Fibroblast of lung (primary cell): ENCODE measurements around the gene RABGAP1. TPM values are rescaled to one million over a fixed set of nuclear protein-coding genes. Genes with fewer than 3 reads are reported as not detected.

Experiments
- DNase-seq, 2 donors: peaks; one replicate each; pipeline versions ENCODE4 v3.0.0 to v3.0.0-alpha.2; 2010; ENCODE audit warnings: low read depth in 2 of 2
- H2AFZ ChIP-seq: 2 replicates; pipeline ENCODE4 v1.5.1; 2012; ENCODE audit warnings: low read length, control low read depth, inconsistent platforms
- H3K27ac ChIP-seq: 2 replicates; pipeline ENCODE4 v1.5.1; 2011; ENCODE audit warnings: low read length, control low read depth; ENCODE audit not compliant: insufficient read depth
- H3K27me3 ChIP-seq: 2 replicates; pipeline ENCODE4 v1.5.1; 2011; ENCODE audit warnings: mild to moderate bottlenecking, low read length; ENCODE audit not compliant: control insufficient read depth, insufficient read depth
- H3K36me3 ChIP-seq: 2 replicates; pipeline ENCODE4 v1.5.1; 2011; ENCODE audit warnings: low read length; ENCODE audit not compliant: control insufficient read depth, insufficient read depth
- H3K4me1 ChIP-seq: 2 replicates; pipeline ENCODE4 v1.5.1; 2011; ENCODE audit warnings: low read length; ENCODE audit not compliant: control insufficient read depth, insufficient read depth; ENCODE audit errors: extremely low read depth
- H3K4me2 ChIP-seq: 2 replicates; pipeline ENCODE4 v1.5.1; 2011; ENCODE audit warnings: low read length, control low read depth; ENCODE audit not compliant: insufficient read depth; ENCODE audit errors: extremely low read depth
- H3K4me3 ChIP-seq, 4 experiments: fragments of 200-600 bp in 1 of 4; sonication (generic) in 1 of 4; replicated peaks in 1 of 4; 2 replicates each; pipeline ENCODE4 v1.5.1; 2011 to 2016; ENCODE audit warnings: low read length in 4 of 4, low read depth in 3 of 4, mild to moderate bottlenecking in 3 of 4, control low read depth in 2 of 4, inconsistent platforms in 1 of 4, mixed read lengths in 1 of 4; ENCODE audit not compliant: insufficient read depth in 1 of 4; ENCODE audit errors: control extremely low read depth in 1 of 4
- H3K79me2 ChIP-seq: 2 replicates; pipeline ENCODE4 v1.5.1; 2012; ENCODE audit warnings: mild to moderate bottlenecking, low read length, inconsistent platforms; ENCODE audit not compliant: control insufficient read depth, insufficient read depth
- H3K9ac ChIP-seq: 2 replicates; pipeline ENCODE4 v1.5.1; 2011; ENCODE audit warnings: mild to moderate bottlenecking, low read length, control low read depth; ENCODE audit not compliant: insufficient read depth
- H3K9me3 ChIP-seq: 2 replicates; pipeline ENCODE4 v1.5.1; 2012; ENCODE audit warnings: low read depth, low read length; ENCODE audit not compliant: control insufficient read depth, insufficient read depth
- H4K20me1 ChIP-seq: 2 replicates; pipeline ENCODE4 v1.5.1; 2011; ENCODE audit warnings: low read length; ENCODE audit not compliant: control insufficient read depth, insufficient read depth; ENCODE audit errors: extremely low read depth
- EZH2 ChIP-seq: IDR thresholded peaks from 2 replicates; pipeline ENCODE4 v1.5.1; 2012; ENCODE audit warnings: low read length, control low read depth, mild to moderate bottlenecking; ENCODE audit errors: missing control alignments
- polyA plus RNA-seq, 2 donors: library from polyadenylated mRNA; depleted of rRNA in 1 of 2; stranded (reverse) in 1 of 2; unstranded in 1 of 2; fragments of >200 nt; gene quantifications; 2 replicates each; pipeline ENCODE4 v1.2.1, GENCODE V29; 2011 to 2012; ENCODE audit warnings: missing spikeins in 1 of 2
- total RNA-seq: library from RNA; depleted of rRNA; stranded (reverse); fragments of >200 nt; gene quantifications from 2 replicates; pipeline ENCODE4 v1.2.1, GENCODE V29; 2014
- TF ChIP-seq, protein P1 (sequence below), 2 donors: IDR thresholded peaks in 1 of 2; conservative IDR thresholded peaks in 1 of 2; 1 replicate in 1 of 2; 2 replicates in 1 of 2; pipeline ENCODE4 v1.5.1; 2011 to 2012; ENCODE audit warnings: low read length in 2 of 2, control low read depth in 1 of 2, inconsistent platforms in 1 of 2, low read depth in 1 of 2, mild to moderate bottlenecking in 1 of 2

The RABGAP1 gene
- total and polyA plus RNA-seq, 2 donors (not counting 1 experiment from before 2014, with no cell fraction given): 47.6 to 58.6 TPM

DNA sequence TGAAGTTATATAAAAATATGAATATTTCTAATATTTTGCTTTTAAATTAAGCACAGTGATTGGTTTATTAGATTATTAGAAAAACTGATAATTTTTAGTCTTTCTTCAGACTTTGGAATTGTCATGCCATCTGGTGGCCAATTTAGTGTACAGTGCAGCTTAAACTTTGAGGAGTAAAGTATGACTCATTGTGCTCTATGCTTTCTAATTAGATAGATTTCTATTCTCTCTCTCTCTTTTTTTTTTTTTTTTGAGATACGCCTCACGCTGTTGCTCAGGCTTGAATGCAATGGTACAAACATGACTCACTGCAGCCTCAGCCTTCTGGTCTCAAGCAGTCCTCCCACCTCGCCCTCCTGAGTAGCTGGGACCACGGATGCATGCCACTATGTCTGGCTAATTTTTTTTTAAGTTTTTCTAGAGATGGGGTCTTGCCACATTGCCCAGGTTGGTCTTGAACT lies 50.6 kb downstream of the RABGAP1 start:
- TF ChIP-seq, protein P1, sequence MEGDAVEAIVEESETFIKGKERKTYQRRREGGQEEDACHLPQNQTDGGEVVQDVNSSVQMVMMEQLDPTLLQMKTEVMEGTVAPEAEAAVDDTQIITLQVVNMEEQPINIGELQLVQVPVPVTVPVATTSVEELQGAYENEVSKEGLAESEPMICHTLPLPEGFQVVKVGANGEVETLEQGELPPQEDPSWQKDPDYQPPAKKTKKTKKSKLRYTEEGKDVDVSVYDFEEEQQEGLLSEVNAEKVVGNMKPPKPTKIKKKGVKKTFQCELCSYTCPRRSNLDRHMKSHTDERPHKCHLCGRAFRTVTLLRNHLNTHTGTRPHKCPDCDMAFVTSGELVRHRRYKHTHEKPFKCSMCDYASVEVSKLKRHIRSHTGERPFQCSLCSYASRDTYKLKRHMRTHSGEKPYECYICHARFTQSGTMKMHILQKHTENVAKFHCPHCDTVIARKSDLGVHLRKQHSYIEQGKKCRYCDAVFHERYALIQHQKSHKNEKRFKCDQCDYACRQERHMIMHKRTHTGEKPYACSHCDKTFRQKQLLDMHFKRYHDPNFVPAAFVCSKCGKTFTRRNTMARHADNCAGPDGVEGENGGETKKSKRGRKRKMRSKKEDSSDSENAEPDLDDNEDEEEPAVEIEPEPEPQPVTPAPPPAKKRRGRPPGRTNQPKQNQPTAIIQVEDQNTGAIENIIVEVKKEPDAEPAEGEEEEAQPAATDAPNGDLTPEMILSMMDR (conservative IDR thresholded peaks at IDR 0.05 in 1 of 2, IDR thresholded peaks at IDR 0.05 in 1 of 2; ENCODE audit: low read depth in 1 of 2, low read length in 2 of 2): peak; percentile 61 to 72
- TF ChIP-seq EZH2: no peak
- Histone ChIP-seq H3K27ac (peak overlapping the region; percentile 52), H3K4me2 (no peak overlapping the region), H4K20me1 (no peaks in the 10 kb centered on the region), H2AFZ (no peak overlapping the region), H3K4me3 (no peak overlapping the region), H3K36me3 (no peaks in the 10 kb centered on the region), H3K79me2 (no peaks in the 10 kb centered on the region), H3K4me1 (no peaks in the 10 kb centered on the region), H3K27me3 (no peaks in the 10 kb centered on the region), H3K9ac (no peak overlapping the region), H3K9me3 (no peaks in the 10 kb centered on the region)
- peak; percentile 92 to 93 for DNase-seq

- Histone ChIP-seq H3K9me3 (no peaks in the 10 kb centered on the region), H3K4me1 (no peaks in the 10 kb centered on the region), H3K27ac (no peak overlapping the region), H3K27me3 (no peaks in the 10 kb centered on the region), H3K4me3 (no peak overlapping the region), H3K79me2 (no peaks in the 10 kb centered on the region), H3K4me2 (no peak overlapping the region), H3K36me3 (no peaks in the 10 kb centered on the region), H2AFZ (no peak overlapping the region), H3K9ac (no peak overlapping the region), H4K20me1 (no peaks in the 10 kb centered on the region)
- DNase-seq: no peak
- TF ChIP-seq, protein P1 (conservative IDR thresholded peaks at IDR 0.05 in 1 of 2, IDR thresholded peaks at IDR 0.05 in 1 of 2; ENCODE audit: low read depth in 1 of 2, low read length in 2 of 2): no peak
- TF ChIP-seq EZH2: no peak
Observed at GRCh38 chr9:122996586-122996985, 55.8 kb downstream of the RABGAP1 start.

DNA sequence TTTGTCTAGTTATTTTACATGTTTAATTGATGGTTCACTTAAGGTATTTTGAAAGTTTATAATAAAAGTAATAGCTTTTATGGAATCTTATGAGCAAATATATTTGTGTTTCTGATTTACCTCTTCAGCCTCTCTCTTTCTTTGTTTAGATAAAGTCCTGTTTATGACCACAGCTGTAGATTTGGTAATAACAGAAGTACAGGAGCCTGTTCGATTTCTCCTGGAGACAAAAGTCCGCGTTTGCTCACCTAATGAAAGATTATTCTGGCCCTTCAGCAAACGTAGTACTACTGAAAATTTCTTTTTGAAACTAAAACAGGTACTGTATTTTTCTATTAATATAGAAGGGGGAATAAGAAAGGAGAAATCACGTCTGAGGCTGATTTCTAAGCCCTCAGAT lies 57.6 kb downstream of the RABGAP1 start:
- Histone ChIP-seq H3K9ac (no peak overlapping the region), H3K27me3 (no peaks in the 10 kb centered on the region), H3K4me1 (peaks cover 4% of the 10 kb centered on the region), H3K27ac (no peak overlapping the region), H3K79me2 (no peaks in the 10 kb centered on the region), H2AFZ (no peak overlapping the region), H3K4me3 (no peak overlapping the region), H3K4me2 (no peak overlapping the region), H4K20me1 (no peaks in the 10 kb centered on the region), H3K36me3 (no peaks in the 10 kb centered on the region), H3K9me3 (no peaks in the 10 kb centered on the region)
- no peak for TF ChIP-seq EZH2
- TF ChIP-seq, protein P1 (conservative IDR thresholded peaks at IDR 0.05 in 1 of 2, IDR thresholded peaks at IDR 0.05 in 1 of 2; ENCODE audit: low read depth in 1 of 2, low read length in 2 of 2): no peak
- DNase-seq: no peak
